NB4 (cell line): ENCODE measurements around the gene SEC16B.

Source experiments
- POLR2A ChIP-seq: IDR thresholded peaks from 2 replicates; pipeline ENCODE4 v1.6.1; 2011; ENCODE audit warnings: mild to moderate bottlenecking; ENCODE audit not compliant: insufficient read length; ENCODE audit errors: extremely low read depth
- TF ChIP-seq, protein P1 (sequence below): IDR thresholded peaks from one replicate; pipeline ENCODE4 v1.5.1; 2012; ENCODE audit warnings: low read depth, low read length
- TF ChIP-seq, protein P2 (sequence below): IDR thresholded peaks from 2 replicates; pipeline ENCODE4 v1.6.1; 2011; ENCODE audit warnings: low read depth, low read length

DNA sequence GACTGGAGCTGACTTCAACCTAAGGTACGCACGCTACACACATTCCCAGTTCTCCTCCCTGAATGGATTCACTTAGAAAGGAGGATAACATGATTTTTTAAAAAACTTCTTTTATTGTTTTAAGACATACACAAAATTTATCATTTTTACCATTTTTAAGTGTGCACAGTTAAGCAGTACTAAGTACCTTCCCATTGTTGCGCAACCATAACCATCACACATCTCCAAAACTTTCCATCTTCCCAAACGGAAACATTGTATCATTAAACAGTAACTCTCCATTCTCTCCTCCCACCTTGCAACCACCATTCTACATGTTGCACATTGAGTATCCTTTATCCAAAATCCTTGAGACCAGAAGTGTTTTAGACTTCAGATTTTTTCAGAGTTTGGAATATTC is 36.2 kb upstream of the SEC16B start:
- TF ChIP-seq, protein P1, sequence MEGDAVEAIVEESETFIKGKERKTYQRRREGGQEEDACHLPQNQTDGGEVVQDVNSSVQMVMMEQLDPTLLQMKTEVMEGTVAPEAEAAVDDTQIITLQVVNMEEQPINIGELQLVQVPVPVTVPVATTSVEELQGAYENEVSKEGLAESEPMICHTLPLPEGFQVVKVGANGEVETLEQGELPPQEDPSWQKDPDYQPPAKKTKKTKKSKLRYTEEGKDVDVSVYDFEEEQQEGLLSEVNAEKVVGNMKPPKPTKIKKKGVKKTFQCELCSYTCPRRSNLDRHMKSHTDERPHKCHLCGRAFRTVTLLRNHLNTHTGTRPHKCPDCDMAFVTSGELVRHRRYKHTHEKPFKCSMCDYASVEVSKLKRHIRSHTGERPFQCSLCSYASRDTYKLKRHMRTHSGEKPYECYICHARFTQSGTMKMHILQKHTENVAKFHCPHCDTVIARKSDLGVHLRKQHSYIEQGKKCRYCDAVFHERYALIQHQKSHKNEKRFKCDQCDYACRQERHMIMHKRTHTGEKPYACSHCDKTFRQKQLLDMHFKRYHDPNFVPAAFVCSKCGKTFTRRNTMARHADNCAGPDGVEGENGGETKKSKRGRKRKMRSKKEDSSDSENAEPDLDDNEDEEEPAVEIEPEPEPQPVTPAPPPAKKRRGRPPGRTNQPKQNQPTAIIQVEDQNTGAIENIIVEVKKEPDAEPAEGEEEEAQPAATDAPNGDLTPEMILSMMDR = no peak
- TF ChIP-seq, protein P2, sequence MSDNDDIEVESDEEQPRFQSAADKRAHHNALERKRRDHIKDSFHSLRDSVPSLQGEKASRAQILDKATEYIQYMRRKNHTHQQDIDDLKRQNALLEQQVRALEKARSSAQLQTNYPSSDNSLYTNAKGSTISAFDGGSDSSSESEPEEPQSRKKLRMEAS = no peak
- no peak for TF ChIP-seq POLR2A
